WERI-Rb-1 (cell line): ENCODE measurements around the gene SRI.

Experiments used
- DNase-seq: peaks from one replicate; pipeline ENCODE4 v3.0.0-alpha.2; 2020
- H3K27ac ChIP-seq: fragments of 250-450 bp; sonication (Bioruptor Pico); 2 replicates; pipeline ENCODE4 v1.5.1; 2020; ENCODE audit warnings: mild to moderate bottlenecking, moderate library complexity
- H3K27me3 ChIP-seq: fragments of 250-450 bp; sonication (Bioruptor Pico); 2 replicates; pipeline ENCODE4 v1.5.1; 2021; ENCODE audit warnings: mild to moderate bottlenecking, low read depth, moderate library complexity; ENCODE audit not compliant: insufficient read depth, severe bottlenecking
- H3K36me3 ChIP-seq: fragments of 250-450 bp; sonication (Bioruptor Pico); 2 replicates; pipeline ENCODE4 v1.5.1; 2020; ENCODE audit warnings: mild to moderate bottlenecking, moderate library complexity
- H3K4me3 ChIP-seq: 2 replicates; pipeline ENCODE4 v1.5.1; 2011; ENCODE audit warnings: low read depth, mild to moderate bottlenecking, control low read depth, low read length
- H3K9me3 ChIP-seq: fragments of 250-450 bp; sonication (Bioruptor Pico); 2 replicates; pipeline ENCODE4 v1.5.1; 2021; ENCODE audit warnings: mild to moderate bottlenecking, moderate library complexity; ENCODE audit not compliant: severe bottlenecking
- CTCF ChIP-seq: IDR thresholded peaks from 2 replicates; pipeline ENCODE4 v1.5.1; 2011; ENCODE audit warnings: low read depth, mild to moderate bottlenecking, control low read depth, inconsistent platforms, low read length

SRI gene

GRCh38 chr7:88212918-88213317, 6.9 kb downstream of the SRI start:
- peaks cover 56% of the 10 kb centered on the region for H3K36me3 ChIP-seq
- TF ChIP-seq CTCF = no peak
- DNase-seq = no peak
- no peak overlapping the region for H3K4me3 ChIP-seq
- no peaks in the 10 kb centered on the region for H3K27me3 ChIP-seq
- no peaks in the 10 kb centered on the region for H3K9me3 ChIP-seq
- no peak overlapping the region for H3K27ac ChIP-seq

- peaks cover 56% of the 10 kb centered on the region for H3K36me3 ChIP-seq
- no peaks in the 10 kb centered on the region for H3K9me3 ChIP-seq
- H3K27me3 ChIP-seq = no peaks in the 10 kb centered on the region
- no peak overlapping the region for H3K27ac ChIP-seq
- no peak for DNase-seq
- no peak for TF ChIP-seq CTCF
- no peak overlapping the region for H3K4me3 ChIP-seq
These were observed 11.3 kb downstream of the SRI start for GRCh38 chr7:88208521-88208920.

- Histone ChIP-seq H3K36me3 (peaks cover 50% of the 10 kb centered on the region), H3K4me3 (no peak overlapping the region), H3K9me3 (no peaks in the 10 kb centered on the region), H3K27ac (no peak overlapping the region), H3K27me3 (no peaks in the 10 kb centered on the region)
- no peak for TF ChIP-seq CTCF
- DNase-seq = no peak
These were observed 13.6 kb downstream of the SRI start for GRCh38 chr7:88206254-88206653.

- Histone ChIP-seq H3K4me3 (no peak overlapping the region), H3K27me3 (no peaks in the 10 kb centered on the region), H3K36me3 (peaks cover 50% of the 10 kb centered on the region), H3K9me3 (no peaks in the 10 kb centered on the region), H3K27ac (no peak overlapping the region)
- DNase-seq = no peak
- no peak for TF ChIP-seq CTCF
These were observed 14.7 kb downstream of the SRI start for GRCh38 chr7:88205179-88205578.

- H3K4me3 ChIP-seq = no peak overlapping the region
- H3K36me3 ChIP-seq = peaks cover 48% of the 10 kb centered on the region
- H3K27ac ChIP-seq = no peak overlapping the region
- TF ChIP-seq CTCF = no peak
- H3K9me3 ChIP-seq = no peaks in the 10 kb centered on the region
- H3K27me3 ChIP-seq = no peaks in the 10 kb centered on the region
- DNase-seq = no peak
These were observed 15.2 kb downstream of the SRI start for GRCh38 chr7:88204525-88205110.

GRCh38 chr7:88203401-88203800, 16.4 kb downstream of the SRI start:
- H3K27ac ChIP-seq = no peak overlapping the region
- H3K9me3 ChIP-seq = no peaks in the 10 kb centered on the region
- H3K36me3 ChIP-seq = peaks cover 41% of the 10 kb centered on the region
- TF ChIP-seq CTCF = no peak
- no peak for DNase-seq
- no peak overlapping the region for H3K4me3 ChIP-seq
- no peaks in the 10 kb centered on the region for H3K27me3 ChIP-seq
